Stomach (tissue), 4 donors: Measurements from ENCODE around the gene MRPL17.

Experiments
- CTCF ChIP-seq, 7 experiments: fragments of 450-650 bp in 4 of 7; fragments of 200-600 bp in 3 of 7; sonication (generic) in 3 of 7; IDR thresholded peaks; one replicate each; pipeline ENCODE4 v1.5.1; 2016 to 2019; ENCODE audit warnings: antibody characterized with exemption in 7 of 7, control low read depth in 2 of 7, mild to moderate bottlenecking in 1 of 7
- EP300 ChIP-seq: sonication (generic); formaldehyde crosslinking; IDR thresholded peaks from one replicate; pipeline ENCODE4 v1.6.1; 2017; ENCODE audit warnings: antibody characterized with exemption

GRCh38 chr11:6693342-6694228 lies 10.4 kb upstream of the MRPL17 start:
- no peak for TF ChIP-seq CTCF (IDR thresholded peaks at IDR 0.05)
- TF ChIP-seq EP300, result no peak
